Stimulated activated CD4-positive, alpha-beta T cell treated with anti-CD3 and anti-CD28 coated beads, Interleukin-1b, Interleukin-23, amount 100 ng/mL, for 48 hours (primary cell): ENCODE results near the gene CYTH3.
"Not testable (repeated sequence)": the region's sequence is repeated elsewhere in the genome, so short reads cannot be mapped to it uniquely, and the experiment has no call there.

Source experiments
- DNase-seq: peaks from one replicate; pipeline ENCODE4 v3.0.0-alpha.2; 2020

CYTH3 gene, protein sequence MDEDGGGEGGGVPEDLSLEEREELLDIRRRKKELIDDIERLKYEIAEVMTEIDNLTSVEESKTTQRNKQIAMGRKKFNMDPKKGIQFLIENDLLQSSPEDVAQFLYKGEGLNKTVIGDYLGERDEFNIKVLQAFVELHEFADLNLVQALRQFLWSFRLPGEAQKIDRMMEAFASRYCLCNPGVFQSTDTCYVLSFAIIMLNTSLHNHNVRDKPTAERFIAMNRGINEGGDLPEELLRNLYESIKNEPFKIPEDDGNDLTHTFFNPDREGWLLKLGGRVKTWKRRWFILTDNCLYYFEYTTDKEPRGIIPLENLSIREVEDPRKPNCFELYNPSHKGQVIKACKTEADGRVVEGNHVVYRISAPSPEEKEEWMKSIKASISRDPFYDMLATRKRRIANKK

DNA sequence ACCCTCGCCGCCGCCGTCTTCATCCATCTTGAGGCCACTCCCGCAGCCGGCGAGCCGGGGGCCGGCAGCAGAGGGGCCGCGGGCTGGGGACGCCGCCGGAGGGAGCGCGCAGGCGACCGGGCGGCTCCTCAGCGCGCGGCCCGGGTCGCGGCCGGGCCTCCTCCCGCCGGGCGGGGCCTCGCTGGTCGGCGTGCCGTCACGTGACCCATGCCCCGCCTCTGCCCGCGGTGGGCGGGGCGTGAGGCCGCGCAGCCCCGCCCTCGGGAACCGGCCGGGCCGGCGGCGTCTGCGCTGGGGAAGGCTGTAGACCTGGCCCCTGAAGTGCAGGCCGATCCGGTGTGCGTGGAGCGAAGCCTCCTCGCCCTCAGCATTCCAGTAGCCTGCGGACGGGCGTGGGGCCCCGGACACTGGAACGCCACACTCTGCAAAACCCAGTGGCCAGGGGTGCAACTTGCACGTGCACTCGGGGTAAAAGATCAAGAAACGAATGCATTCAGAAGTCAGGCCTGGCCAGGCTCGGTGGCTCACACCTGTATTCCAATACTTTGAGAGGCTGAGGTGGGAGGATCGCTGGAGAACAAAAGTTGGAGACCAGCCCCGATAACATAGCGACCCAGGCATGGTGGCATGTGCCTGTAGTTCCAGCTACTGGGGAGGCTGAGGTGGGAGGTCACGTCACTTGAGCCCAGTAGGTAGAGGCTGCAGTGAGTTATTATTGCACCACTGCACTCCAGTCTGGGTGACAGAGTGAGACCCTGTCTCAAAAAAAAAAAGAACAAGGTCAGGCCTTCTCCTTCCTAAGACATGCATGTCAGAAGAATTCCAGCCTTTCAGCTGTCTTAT is at the start of gene CYTH3:
TSS of gene CYTH3 (minus strand) at position 144 of the 843 bp plus-strand sequence. CDS start at position 27, 117 bp downstream.
- DNase-seq = peak; percentile 68

DNA sequence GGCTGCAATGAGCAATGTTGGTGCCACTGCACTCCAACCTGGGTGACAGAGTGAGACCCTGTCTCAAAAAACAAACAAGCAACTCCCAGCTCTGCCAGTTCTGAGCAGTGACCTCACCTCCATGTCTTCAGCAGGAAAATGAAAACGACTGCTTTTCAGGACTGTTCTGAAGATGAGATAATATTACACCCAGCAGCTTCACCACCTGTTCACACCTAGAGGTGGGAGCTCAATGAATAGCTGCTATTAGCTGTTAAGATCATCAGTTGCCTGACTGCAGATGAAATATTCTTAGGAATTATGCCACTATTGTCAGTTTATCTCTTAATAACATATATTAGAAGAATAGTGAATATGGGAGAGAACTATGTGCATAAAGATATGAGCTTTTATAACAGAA is 48.4 kb upstream of the CYTH3 start:
- DNase-seq = no peak

DNA sequence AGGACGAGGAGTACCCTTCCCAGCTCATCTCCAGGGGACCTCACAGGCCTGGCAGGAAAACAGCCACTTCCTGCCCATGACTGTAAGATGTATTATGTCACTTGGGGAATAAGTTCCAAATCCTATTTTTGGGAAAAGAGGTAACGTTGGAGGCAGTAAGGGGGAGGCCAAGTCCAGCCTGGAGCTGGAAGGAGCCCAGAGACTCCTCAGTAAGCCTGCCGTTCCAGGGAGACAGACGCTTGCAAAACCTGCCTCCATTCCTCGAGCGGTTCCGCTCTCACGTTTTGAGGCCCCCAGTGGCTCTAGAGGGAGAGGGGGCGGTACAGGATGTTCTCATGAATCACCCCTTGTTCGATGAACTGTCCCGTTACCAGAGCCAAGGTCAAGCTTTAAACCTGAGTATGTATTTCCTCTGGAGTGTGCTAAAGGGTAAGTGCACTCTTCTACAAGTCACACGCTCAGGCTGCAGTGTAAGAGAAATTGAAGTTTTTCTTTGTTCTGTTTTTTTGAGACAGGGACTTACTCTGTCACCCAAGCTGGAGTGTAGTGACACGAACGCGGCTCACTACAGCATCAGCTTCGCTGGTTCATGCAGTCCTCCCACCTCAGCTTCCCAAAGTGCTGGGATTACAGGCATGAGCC is 45.5 kb upstream of the CYTH3 start:
- DNase-seq = peak; percentile 8

DNA sequence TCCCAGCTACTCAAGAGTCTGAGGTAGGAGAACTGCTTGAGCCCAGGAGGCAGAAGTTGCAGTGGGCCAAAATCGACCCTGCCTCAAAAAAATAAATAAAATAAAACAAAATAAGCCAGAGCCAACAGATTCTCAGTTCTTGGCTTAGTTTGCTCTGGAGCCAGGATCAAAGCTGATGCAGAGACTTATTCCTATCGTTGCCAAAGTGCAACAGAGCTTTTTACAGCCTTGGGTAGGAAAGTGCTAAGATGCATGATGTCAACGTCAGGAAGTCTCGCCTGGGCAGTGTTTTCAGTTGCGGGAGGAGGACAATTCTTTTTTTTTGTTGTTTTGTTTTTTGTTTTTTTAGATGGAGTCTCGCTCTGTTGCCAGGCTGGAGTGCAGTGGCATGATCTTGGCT is 43.8 kb upstream of the CYTH3 start:
- DNase-seq = no peak

DNA sequence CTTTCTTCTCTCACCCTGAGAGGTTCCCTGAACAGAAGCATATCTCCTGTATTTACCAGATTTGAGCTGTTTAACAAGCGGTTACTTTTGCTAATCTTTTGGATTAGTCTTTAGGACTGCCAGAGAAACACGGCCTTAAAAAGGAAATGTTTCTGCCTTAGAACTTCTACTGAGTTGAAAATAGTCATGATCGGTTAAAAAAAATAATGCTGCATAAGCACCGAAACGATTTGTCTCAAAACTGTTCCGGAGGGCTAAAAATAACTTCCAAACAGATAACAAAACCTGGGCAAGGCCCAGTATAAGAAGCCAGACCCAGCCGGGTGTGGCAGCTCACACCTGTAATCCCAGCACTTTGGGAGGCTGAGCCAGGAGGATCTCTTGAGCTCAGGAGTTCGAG is 43.3 kb upstream of the CYTH3 start:
- no peak for DNase-seq

DNA sequence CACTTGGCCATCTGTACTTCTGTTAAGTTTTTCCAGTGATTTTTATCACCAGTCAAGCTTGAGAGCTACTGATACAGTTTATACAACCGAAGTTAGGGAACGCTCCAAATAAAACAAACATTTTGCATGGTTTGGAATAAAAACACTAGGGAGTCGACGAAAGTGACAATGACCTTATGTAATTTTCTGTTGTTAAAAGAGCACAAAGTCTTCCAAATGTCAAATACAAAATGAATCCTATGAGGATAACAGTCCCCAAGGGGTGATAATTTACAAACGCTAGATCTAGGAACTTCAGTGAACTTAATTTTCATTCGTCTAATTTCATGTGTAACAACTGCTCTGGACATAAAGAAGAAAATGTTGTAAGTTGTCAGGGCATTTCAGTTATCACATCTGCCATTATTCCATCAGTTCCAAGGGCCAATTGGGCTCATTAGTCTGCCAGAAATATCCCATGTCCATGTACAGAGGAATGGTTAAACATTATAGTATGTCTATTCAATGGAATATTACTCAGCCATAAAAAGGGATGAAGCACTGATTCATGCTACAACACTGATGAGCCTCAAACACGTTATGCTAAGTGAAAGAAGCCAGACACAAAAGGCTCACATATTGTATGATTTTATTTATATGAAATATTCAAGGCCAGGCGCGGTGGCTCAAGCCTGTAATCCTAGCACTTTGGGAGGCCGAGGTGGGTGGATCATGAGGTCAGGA is 38.0 kb upstream of the CYTH3 start:
- DNase-seq = no peak

DNA sequence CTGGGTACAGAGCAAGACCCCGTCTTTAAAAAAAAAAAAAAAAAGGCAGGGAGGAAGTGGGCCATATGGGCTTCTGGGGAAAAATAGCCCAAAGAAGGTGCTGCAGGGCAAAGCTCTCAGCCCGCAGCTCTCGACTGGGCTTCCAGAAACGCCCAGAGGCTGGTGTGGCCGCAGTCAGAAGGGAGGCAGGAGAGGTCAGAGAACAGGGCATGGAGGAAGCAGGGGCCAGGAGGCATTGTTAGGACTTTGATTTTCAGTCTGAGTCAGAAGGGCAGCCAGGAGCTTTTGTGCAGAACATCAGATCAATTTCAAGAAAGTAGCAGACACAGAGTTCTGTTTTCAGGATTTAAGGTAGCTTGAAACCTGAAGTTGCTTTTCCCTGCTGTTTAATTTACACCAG is 35.3 kb upstream of the CYTH3 start:
- DNase-seq = no peak

DNA sequence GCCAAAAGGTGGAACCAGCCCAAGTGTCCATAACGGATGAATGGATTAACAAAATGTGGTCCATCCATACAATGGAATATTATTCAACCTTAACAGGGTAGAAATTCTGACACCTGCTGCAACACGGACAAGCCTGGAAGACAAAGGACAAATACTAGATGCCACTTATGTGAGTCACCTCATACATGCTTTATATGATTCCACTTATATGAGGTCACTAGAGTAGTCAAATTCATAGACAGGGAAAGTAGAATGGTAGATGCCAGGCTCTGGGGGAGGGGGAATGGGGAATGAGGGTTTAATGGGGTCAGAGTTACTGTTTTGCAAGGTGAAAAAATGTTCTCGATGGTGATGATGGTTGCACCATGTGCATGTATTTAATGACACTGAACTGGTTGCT is 34.0 kb upstream of the CYTH3 start:
- no peak for DNase-seq

DNA sequence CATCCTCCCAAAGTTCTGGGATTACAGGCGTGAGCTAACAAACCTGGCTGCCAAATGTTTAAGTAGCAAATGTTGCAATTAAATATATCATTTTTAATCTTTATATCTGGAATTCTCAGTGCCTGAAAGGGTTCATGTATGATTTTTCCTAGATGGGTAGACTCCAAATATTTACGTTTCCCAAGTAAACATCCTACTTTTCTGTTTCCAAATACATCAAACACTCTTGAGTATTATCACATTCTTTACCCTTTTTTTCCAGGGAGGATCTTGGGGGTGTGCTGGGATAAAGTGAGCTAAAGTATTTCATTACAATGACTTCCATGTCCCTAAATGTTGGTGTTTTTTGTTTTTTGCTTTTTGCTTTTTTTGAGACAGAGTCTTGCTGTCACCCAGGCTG is 32.9 kb upstream of the CYTH3 start:
- no peak for DNase-seq

DNA sequence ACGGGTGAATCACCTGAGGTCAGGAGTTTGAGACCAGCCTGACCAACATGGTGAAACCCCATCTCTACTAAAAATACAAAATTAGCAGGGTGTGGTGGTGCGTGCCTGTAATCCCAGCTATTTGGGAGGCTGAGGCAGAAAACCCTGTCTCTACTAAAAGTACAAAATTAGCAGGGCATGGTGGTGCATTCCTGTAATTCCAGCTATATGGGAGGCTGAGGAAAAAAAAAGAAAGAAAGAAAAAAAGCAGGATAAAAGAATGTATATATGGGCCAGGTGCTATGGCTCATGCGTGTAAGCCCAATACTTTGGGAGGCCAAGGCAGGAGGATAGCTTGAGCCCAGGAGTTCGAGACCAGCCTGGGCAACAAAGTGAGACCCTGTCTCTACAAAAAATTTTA is 29.0 kb upstream of the CYTH3 start:
- DNase-seq = not testable (repeated sequence)

DNA sequence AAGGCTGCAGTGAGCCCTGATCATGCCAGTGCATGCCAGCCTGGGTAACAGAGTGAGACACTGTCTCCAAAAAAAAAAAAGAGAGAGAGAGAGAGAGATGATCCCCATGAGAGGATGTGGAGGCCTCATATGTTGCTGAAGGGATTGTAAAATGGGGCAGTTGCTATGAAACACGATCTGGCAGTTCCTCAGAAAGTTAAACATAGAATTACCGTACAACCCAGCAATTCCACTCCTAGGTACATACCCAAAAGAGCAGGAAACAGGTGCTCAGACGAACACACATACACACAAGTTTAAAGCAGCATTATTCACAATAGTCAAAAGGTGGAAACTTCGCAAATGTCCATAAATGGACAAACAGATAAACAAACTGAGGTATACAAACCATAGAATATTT is 27.4 kb upstream of the CYTH3 start:
- DNase-seq = no peak

DNA sequence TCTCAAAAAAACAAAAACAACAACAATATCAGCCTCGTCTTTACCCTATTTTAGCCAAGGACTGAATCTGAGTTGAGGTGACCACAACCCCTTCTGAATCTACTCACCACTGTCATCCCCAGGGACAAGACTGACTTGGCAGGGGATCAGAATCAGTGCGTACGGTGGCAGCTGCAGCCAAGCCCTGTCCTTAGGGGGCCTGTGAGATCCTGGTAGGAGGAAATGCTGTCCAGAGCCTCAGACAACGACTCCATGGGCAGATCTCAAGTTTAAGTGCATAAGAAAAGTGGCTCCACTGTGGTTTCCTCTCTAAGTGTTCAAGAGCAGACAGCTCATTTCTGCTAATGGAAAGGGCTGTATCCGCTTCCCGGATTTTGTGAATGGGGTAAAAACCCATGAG is 22.4 kb upstream of the CYTH3 start:
- DNase-seq = no peak

DNA sequence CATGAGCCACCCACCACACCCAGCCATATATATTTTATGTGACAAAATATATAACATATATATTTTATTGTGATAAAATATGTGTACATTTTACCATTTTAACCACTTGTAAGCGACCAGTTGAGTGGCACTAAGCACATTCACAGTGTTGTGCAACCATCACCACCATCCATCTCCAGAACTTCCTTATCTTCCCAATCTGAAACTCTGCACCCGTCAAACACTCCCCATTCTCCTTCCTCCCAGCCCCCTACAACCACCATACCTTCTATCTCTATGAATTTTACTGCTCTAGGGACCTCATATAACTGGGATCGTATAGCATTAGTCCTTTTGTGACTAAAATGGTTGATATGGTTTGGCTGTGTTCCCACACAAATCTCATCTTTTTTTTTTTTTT is 20.8 kb upstream of the CYTH3 start:
- DNase-seq = no peak

DNA sequence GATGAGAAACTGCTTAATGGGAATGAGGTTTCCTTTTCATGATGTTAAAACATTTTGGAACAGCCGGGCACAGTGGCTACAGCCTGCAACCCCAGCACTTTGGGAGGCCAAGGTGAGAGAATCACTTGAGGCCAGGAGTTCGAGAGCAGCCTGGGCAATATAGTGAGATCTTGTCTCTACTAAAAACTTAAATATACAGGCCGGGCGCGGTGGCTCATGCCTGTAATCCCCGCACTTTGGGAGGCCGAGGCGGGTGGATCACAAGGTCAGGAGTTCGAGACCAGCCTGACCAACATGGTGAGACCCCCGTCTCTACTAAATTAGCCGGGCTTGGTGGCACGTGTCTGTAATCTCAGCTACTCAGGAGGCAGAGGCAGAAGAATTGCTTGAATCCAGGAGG is 19.5 kb upstream of the CYTH3 start:
- DNase-seq = not testable (repeated sequence)

DNA sequence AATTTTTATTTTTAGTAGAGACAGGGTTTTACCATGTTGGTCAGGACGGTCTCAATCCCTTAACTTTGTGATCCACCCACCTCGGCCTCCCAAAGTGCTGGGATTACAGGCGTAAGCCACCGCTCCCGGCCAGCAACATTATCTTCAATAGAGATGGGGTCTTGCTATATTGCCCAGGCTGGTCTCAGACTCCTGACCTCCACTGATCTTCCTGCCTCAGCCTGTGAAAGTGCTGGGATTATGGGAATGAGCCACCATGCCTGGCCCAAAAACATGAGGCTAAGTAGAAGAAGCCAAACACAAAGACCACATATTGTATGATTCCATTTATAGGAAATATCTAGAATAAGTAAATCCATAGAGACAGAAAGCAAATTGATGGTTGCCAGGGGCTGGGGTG is 19.1 kb upstream of the CYTH3 start:
- DNase-seq = no peak

DNA sequence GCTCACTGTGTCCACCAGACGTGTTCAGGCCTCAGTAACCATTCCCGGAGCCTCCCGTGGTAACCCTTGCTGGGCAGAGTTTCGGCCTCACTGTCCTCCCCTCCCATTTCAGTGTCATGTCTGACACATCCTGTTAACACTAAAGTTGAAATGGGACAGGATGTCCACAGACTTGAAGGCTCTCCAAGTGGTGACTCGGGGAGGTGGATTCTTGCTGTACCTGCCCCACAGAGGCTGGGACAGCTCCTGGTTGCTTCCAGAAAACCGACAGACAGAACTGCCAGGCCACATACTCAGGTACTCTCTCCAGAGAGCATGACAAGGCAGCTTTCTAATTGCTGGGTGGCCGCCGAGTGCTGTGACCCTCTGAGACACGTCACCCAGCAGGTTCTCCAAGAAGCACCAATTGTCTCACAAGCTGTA is 17.9 kb upstream of the CYTH3 start:
- DNase-seq = no peak

DNA sequence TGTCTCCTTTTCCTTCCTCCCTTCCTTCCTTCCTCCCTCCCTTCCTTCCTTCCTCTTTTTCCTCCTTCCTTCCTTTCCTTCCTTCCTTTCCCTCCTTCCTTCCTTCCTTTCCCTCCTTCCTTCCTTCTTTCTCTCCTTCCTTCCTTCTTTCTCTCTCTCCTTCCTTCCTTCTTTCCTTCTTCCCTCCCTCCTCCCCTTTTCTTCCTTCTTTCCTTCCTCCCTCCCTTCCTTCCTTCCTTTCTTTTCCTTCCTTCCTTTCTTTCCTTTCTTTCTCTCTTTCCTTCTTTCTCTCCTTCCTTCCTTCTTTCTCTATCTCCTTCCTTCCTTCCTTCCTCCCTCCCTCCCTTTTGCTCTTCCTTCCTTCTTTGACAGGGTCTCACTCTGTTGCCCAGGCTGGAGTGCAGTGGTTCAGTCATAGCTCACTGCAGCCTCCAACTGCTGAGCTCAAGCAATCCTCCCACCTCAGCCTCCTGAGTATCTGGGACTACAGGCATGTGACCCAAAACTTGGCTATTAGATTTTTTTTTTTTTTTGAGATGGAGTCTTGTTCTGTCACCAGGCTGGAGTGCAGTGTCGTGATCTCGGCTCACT is 15.9 kb upstream of the CYTH3 start:
- no peak for DNase-seq

DNA sequence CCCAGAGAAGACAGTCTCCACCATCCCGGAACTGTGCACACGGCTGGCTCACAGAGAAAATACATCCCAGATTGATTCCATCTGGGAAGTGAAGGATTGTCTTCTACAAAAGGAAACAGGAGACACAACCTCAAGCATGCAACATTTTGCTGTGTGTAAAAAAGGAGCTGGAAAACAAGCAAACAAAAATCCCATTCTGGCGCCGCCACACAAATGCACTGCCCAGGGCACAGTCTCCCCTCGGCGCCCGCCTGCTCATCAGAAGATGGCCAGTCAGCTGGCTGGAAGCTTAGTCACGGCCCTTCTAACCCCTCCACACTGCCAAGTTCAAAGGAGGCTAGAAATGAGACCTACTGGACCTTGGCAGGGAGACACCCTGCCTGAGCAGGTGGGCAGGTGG is 14.1 kb upstream of the CYTH3 start:
- DNase-seq = no peak

DNA sequence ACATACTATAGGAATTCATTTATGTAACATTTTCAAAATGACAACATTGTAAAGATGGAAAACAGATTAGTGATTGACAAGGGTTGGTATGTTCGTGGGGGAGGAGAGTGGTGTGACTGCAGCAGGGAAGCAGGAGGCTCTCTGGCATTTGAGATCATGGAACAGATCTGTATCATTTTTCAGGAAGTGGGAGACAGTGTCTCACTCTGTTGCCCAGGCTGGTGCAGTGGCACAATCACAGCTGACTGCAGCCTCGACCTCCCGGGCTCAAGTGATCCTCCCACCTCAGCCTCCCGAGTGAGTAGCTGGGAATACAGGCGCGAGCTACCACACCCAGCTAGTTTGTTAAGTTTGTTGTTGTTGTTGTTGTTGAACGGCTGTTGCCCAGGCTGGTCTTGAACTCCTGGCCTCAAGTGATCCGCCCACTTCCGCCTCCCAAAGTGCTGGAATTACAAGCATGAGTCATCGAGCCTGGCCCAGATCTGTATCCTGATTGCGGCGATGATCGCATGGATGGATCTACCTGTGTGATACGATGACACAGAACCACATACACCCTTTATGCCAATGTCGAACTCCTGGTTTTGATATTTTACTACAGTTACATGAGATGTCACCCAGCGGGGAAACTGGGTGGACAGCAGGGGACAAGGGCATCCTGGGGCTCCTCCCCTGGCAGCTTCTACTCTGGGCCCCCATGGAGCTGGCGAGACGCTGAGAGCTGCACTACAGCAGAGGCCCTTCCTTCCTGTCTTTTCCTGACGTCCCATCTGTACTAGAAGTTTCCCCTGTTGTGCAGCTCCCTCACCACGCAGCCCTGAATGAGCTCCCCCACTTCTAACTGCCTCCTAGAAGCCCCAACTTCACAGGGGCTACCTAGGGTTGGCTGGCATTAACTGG is 12.3 kb upstream of the CYTH3 start:
- no peak for DNase-seq

DNA sequence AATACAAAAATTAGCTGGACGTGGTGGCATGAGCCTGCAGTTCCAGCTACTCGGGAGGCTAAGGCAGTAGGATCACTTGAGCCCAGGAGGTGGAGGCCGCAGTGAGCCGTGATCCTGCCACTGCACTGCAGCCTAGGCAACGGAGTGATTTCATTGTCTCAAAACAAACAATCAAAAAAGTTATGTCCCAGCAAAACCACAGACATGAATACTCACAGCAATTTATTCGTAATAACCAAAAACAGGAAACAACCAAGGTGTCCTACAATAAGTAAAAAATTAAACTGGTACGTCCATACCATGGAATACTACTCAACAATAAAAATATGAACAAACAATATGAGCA is 11.6 kb upstream of the CYTH3 start:
- no peak for DNase-seq

DNA sequence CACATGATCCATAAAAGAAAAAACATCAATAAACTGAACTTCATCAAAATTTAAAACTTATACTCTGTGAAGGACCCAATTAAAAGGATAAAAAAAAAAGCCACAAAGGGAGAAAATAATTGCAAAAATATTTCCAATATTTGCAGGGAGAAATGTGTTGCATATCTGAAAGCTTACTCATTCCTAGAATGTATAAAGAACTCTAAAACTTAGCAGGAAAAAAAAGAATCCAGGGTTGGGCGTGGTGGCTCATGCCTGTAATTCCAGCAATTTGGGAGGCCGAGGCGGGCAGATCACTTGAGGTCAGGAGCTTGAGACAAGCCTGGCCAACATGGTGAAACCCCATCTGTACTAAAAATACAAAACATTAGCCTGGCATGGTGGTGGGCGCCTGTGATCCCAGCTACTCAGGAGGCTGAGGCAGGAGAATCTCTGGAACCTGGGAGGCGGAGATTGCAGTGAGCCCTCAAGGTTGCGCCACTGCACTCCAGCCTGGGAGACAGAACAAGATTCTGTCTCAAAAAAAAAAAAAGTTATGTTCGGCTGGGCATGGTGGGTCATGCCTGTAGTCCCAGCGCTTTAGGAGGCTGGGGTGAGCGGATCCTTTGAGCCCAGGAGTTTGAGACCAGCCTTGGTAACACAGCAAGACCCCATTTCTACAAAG is 11.1 kb upstream of the CYTH3 start:
- DNase-seq = not testable (repeated sequence)
